ENCODE results near the gene RHBDD2.
"Not testable (repeated sequence)": the region's sequence is repeated elsewhere in the genome, so short reads cannot be mapped to it uniquely, and the experiment has no call there.

The RHBDD2 gene

DNA sequence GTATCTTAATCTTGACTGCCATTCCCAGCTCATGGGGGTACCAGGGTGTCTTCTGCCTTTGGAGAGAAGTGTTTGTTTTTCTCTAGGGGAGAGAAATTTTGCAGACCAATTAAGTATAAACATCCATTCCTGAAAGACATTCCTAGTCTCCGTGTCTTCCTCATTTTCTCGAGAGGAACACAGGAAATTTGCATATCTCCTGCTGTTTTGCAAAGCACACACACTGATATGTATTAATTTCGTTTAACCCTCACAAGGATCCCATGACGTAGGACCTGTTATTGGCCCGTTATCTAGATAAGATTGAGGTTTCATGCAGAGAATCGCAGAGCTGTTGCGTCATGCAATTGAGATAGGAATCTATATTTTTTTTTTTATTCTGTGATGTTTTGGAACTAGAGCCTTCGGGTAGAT is 944 bp downstream of the RHBDD2 start:
- no peak overlapping the region for H3K4ac ChIP-seq (ENCODE audit: low read length)
- peak overlapping the region; percentile 92 for H2AFZ ChIP-seq (ENCODE audit: low read length)
- no peak overlapping the region for H3K9ac ChIP-seq (ENCODE audit: low read depth, low read length, poor library complexity)
- no peak overlapping the region for H3K27ac ChIP-seq (replicated peaks; ENCODE audit: low read length)
- peaks cover 6 to 15% of the 10 kb centered on the region in 2 donors for H3K4me1 ChIP-seq (ENCODE audit: control insufficient read depth in 2 of 2, insufficient read depth in 1 of 2, low read depth in 1 of 2, low read length in 2 of 2)
- DNase-seq (ENCODE audit: low spot score) = no peak
- H2BK120ac ChIP-seq (ENCODE audit: low read depth, low read length) = no peak overlapping the region
- peaks cover 24 to 47% of the 10 kb centered on the region in 2 donors for H3K36me3 ChIP-seq (replicated peaks in 1 of 2; ENCODE audit: control insufficient read depth in 2 of 2, insufficient read depth in 2 of 2, low read length in 2 of 2)
- H3K9me3 ChIP-seq (replicated peaks in 1 of 2; ENCODE audit: control insufficient read depth in 2 of 2, insufficient read depth in 1 of 2, low read depth in 1 of 2, low read length in 2 of 2) = no peaks in the 10 kb centered on the region
- no peaks in the 10 kb centered on the region for H3K27me3 ChIP-seq (ENCODE audit: control insufficient read depth in 3 of 3, insufficient read depth in 3 of 3, low read depth in 1 of 3, low read length in 3 of 3)
- H3K79me1 ChIP-seq (ENCODE audit: low read depth, low read length) = peaks cover 14% of the 10 kb centered on the region
- no peak overlapping the region for H3K18ac ChIP-seq (ENCODE audit: low read length)
- no peak overlapping the region for H4K8ac ChIP-seq (ENCODE audit: low read depth, low read length)
- WGBS, 2 donors (ENCODE audit: extremely low coverage in 2 of 2, insufficient read length in 2 of 2, insufficient replicate concordance in 1 of 2) = no CpG with 5 or more reads among the region's 8 CpGs
- H2BK12ac ChIP-seq (ENCODE audit: low read length) = no peak overlapping the region
- no peak overlapping the region for H4K91ac ChIP-seq (ENCODE audit: low read depth, low read length, poor library complexity)
- H3K4me2 ChIP-seq (ENCODE audit: insufficient read depth, low read length, poor library complexity, severe bottlenecking) = peak overlapping the region; percentile 74
- H2BK5ac ChIP-seq (ENCODE audit: low read length) = no peak overlapping the region
- H3K14ac ChIP-seq (ENCODE audit: low read length) = no peak overlapping the region
- no peak overlapping the region for H2AK5ac ChIP-seq (ENCODE audit: low read depth, low read length)
- no peak overlapping the region for H2BK15ac ChIP-seq (ENCODE audit: low read length)
- peak overlapping the region; percentile 82 to 98 for H3K4me3 ChIP-seq (ENCODE audit: low read length in 2 of 2)
- H3K23ac ChIP-seq (ENCODE audit: low read depth, low read length, poor library complexity) = no peak overlapping the region

DNA sequence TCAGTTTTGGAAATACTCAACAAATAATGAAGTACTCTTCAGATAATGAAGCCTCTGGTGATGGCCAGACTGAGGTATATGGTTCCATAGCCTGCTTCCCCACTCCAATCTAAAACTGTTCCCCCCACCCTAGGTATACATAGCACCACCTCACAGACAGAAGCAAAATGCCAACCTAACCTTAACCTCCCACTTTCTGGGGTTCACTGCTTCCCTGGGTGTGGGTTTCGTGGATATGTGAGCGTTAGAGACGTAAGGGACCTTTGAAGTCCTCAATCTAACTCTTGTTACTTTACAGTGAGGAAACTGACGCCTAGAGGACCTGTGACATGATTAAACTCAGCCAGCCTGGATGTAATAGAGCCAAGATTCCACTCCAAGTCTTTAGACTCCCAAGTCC is 1.4 kb downstream of the RHBDD2 start:
- Histone ChIP-seq H3K18ac (ENCODE audit: low read length) (no peak overlapping the region), H3K9ac (ENCODE audit: low read depth, low read length, poor library complexity) (no peak overlapping the region), H2AFZ (ENCODE audit: low read length) (no peak overlapping the region), H3K4me2 (ENCODE audit: insufficient read depth, low read length, poor library complexity, severe bottlenecking) (peak overlapping the region; percentile 29), H2AK5ac (ENCODE audit: low read depth, low read length) (no peak overlapping the region), H4K8ac (ENCODE audit: low read depth, low read length) (no peak overlapping the region), H4K91ac (ENCODE audit: low read depth, low read length, poor library complexity) (no peak overlapping the region), H3K27ac (replicated peaks; ENCODE audit: low read length) (no peak overlapping the region), H2BK120ac (ENCODE audit: low read depth, low read length) (no peak overlapping the region), H3K9me3 (replicated peaks in 1 of 2; ENCODE audit: control insufficient read depth in 2 of 2, insufficient read depth in 1 of 2, low read depth in 1 of 2, low read length in 2 of 2) (no peaks in the 10 kb centered on the region), H3K14ac (ENCODE audit: low read length) (no peak overlapping the region), H2BK15ac (ENCODE audit: low read length) (no peak overlapping the region), H3K79me1 (ENCODE audit: low read depth, low read length) (peaks cover 14% of the 10 kb centered on the region), H2BK12ac (ENCODE audit: low read length) (no peak overlapping the region), H3K27me3 (ENCODE audit: control insufficient read depth in 3 of 3, insufficient read depth in 3 of 3, low read depth in 1 of 3, low read length in 3 of 3) (no peaks in the 10 kb centered on the region), H3K4me3 (ENCODE audit: low read length in 2 of 2) (peak overlapping the region; percentile 57 to 82), H3K36me3 (replicated peaks in 1 of 2; ENCODE audit: control insufficient read depth in 2 of 2, insufficient read depth in 2 of 2, low read length in 2 of 2) (peaks cover 29 to 51% of the 10 kb centered on the region in 2 donors), H3K4me1 (ENCODE audit: control insufficient read depth in 2 of 2, insufficient read depth in 1 of 2, low read depth in 1 of 2, low read length in 2 of 2) (peaks cover 6 to 15% of the 10 kb centered on the region in 2 donors), H2BK5ac (ENCODE audit: low read length) (no peak overlapping the region), H3K23ac (ENCODE audit: low read depth, low read length, poor library complexity) (no peak overlapping the region), H3K4ac (ENCODE audit: low read length) (no peak overlapping the region)
- no peak for DNase-seq (ENCODE audit: low spot score)
- no CpG with 5 or more reads among the region's 4 CpGs for whole genome bisulfite sequencing, 2 donors (ENCODE audit: extremely low coverage in 2 of 2, insufficient read length in 2 of 2, insufficient replicate concordance in 1 of 2)

DNA sequence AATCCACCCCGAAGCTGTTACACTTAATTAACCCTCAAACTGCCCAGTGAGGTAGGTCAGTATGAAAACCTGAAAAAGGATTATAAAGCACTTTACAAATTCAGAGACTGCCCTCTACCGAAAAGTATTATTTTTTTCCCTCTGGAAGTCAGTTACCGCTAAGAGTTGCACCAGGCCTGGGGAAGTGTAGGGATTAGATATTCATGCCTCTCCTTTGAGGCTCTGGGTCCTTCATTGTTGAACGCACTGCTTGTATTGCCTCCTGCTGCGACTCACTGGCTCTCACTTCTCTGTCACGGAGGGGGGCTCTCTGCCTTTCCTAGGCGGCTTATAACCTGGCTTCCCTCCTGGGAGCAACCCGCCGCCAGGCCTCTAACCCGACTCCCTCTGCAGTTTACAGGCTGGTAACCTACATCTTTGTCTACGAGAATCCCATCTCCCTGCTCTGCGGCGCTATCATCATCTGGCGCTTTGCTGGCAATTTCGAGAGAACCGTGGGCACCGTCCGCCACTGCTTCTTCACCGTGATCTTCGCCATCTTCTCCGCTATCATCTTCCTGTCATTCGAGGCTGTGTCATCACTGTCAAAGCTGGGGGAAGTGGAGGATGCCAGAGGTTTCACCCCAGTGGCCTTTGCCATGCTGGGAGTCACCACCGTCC is 2.7 kb downstream of the RHBDD2 start:
- H3K18ac ChIP-seq (ENCODE audit: low read length) = no peak overlapping the region
- H3K9me3 ChIP-seq (replicated peaks in 1 of 2; ENCODE audit: control insufficient read depth in 2 of 2, insufficient read depth in 1 of 2, low read depth in 1 of 2, low read length in 2 of 2) = no peaks in the 10 kb centered on the region
- peaks cover 6 to 15% of the 10 kb centered on the region in 2 donors for H3K4me1 ChIP-seq (ENCODE audit: control insufficient read depth in 2 of 2, insufficient read depth in 1 of 2, low read depth in 1 of 2, low read length in 2 of 2)
- no peak overlapping the region for H3K27ac ChIP-seq (replicated peaks; ENCODE audit: low read length)
- no peak overlapping the region for H3K4me2 ChIP-seq (ENCODE audit: insufficient read depth, low read length, poor library complexity, severe bottlenecking)
- no peak overlapping the region for H2BK120ac ChIP-seq (ENCODE audit: low read depth, low read length)
- no peak for DNase-seq (ENCODE audit: low spot score)
- no peak overlapping the region for H2AFZ ChIP-seq (ENCODE audit: low read length)
- H4K91ac ChIP-seq (ENCODE audit: low read depth, low read length, poor library complexity) = no peak overlapping the region
- no peaks in the 10 kb centered on the region for H3K27me3 ChIP-seq (ENCODE audit: control insufficient read depth in 3 of 3, insufficient read depth in 3 of 3, low read depth in 1 of 3, low read length in 3 of 3)
- H2BK15ac ChIP-seq (ENCODE audit: low read length) = no peak overlapping the region
- H3K4ac ChIP-seq (ENCODE audit: low read length) = no peak overlapping the region
- H2BK5ac ChIP-seq (ENCODE audit: low read length) = no peak overlapping the region
- no peak overlapping the region for H3K14ac ChIP-seq (ENCODE audit: low read length)
- no peak overlapping the region for H2BK12ac ChIP-seq (ENCODE audit: low read length)
- H3K79me1 ChIP-seq (ENCODE audit: low read depth, low read length) = peaks cover 14% of the 10 kb centered on the region
- peak overlapping the region; percentile 39 for H3K9ac ChIP-seq (ENCODE audit: low read depth, low read length, poor library complexity)
- peaks cover 40 to 64% of the 10 kb centered on the region in 2 donors for H3K36me3 ChIP-seq (replicated peaks in 1 of 2; ENCODE audit: control insufficient read depth in 2 of 2, insufficient read depth in 2 of 2, low read length in 2 of 2)
- no peak overlapping the region for H3K4me3 ChIP-seq (ENCODE audit: low read length in 2 of 2)
- H2AK5ac ChIP-seq (ENCODE audit: low read depth, low read length) = no peak overlapping the region
- no CpG with 5 or more reads among the region's 23 CpGs for WGBS, 2 donors (ENCODE audit: extremely low coverage in 2 of 2, insufficient read length in 2 of 2, insufficient replicate concordance in 1 of 2)
- H4K8ac ChIP-seq (ENCODE audit: low read depth, low read length) = peak overlapping the region; percentile 29
- no peak overlapping the region for H3K23ac ChIP-seq (ENCODE audit: low read depth, low read length, poor library complexity)

DNA sequence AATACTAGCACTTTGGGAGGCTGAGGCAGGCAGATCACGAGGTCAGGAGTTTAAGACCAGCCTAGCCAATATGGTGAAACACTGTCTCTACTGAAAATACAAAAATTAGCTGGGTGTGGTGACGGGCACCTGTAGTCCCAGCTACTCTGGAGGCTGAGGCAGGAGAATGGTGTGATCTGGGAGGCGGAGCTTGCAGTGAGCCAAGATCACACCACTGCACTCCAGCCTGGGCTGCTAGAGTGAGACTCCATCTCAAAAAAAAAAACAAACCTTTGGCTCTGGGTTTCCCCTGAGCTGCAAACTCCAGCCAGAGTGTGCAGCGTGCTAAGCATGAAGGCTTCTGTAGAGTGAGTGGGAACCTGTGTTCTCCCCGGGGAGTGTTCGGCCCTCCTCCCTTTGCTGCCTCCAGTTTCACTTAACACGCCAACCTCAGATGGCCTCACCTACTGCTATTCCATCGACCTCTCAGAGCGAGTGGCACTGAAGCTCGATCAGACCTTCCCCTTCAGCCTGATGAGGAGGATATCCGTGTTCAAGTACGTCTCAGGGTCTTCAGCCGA is 4.5 kb downstream of the RHBDD2 start:
- peaks cover 51 to 80% of the 10 kb centered on the region in 2 donors for H3K36me3 ChIP-seq (replicated peaks in 1 of 2; ENCODE audit: control insufficient read depth in 2 of 2, insufficient read depth in 2 of 2, low read length in 2 of 2)
- H3K4me1 ChIP-seq (ENCODE audit: control insufficient read depth in 2 of 2, insufficient read depth in 1 of 2, low read depth in 1 of 2, low read length in 2 of 2) = peaks cover 2 to 13% of the 10 kb centered on the region in 2 donors
- no CpG with 5 or more reads among the region's 13 CpGs for WGBS, 2 donors (ENCODE audit: extremely low coverage in 2 of 2, insufficient read length in 2 of 2, insufficient replicate concordance in 1 of 2)

More for the DNA sequence above, 4.5 kb downstream of the RHBDD2 start:
- H2BK12ac ChIP-seq (ENCODE audit: low read length); H4K91ac ChIP-seq (ENCODE audit: low read depth, low read length, poor library complexity); H2BK120ac ChIP-seq (ENCODE audit: low read depth, low read length); H2BK15ac ChIP-seq (ENCODE audit: low read length); H3K18ac ChIP-seq (ENCODE audit: low read length); H3K4me3 ChIP-seq (ENCODE audit: low read length in 2 of 2); H3K9me3 ChIP-seq (replicated peaks in 1 of 2; ENCODE audit: control insufficient read depth in 2 of 2, insufficient read depth in 1 of 2, low read depth in 1 of 2, low read length in 2 of 2); H3K23ac ChIP-seq (ENCODE audit: low read depth, low read length, poor library complexity); H3K4ac ChIP-seq (ENCODE audit: low read length); H3K27me3 ChIP-seq (ENCODE audit: control insufficient read depth in 3 of 3, insufficient read depth in 3 of 3, low read depth in 1 of 3, low read length in 3 of 3); H3K14ac ChIP-seq (ENCODE audit: low read length); H2AK5ac ChIP-seq (ENCODE audit: low read depth, low read length); H3K9ac ChIP-seq (ENCODE audit: low read depth, low read length, poor library complexity); H4K8ac ChIP-seq (ENCODE audit: low read depth, low read length); H3K4me2 ChIP-seq (ENCODE audit: insufficient read depth, low read length, poor library complexity, severe bottlenecking); H2BK5ac ChIP-seq (ENCODE audit: low read length); H2AFZ ChIP-seq (ENCODE audit: low read length); DNase-seq (ENCODE audit: low spot score); H3K27ac ChIP-seq (replicated peaks; ENCODE audit: low read length): not testable (repeated sequence)
- H3K79me1 ChIP-seq (ENCODE audit: low read depth, low read length) = peaks cover 16% of the 10 kb centered on the region

All from neuronal stem cell (in vitro differentiated cells).